Natural killer cell (primary cell): ENCODE data around the gene NFKBIB. TPM values are rescaled to one million over a fixed set of nuclear protein-coding genes. Genes with fewer than 3 reads are reported as not detected.
"Not testable (repeated sequence)": the region's sequence is repeated elsewhere in the genome, so short reads cannot be mapped to it uniquely, and the experiment has no call there.

ENCODE experiments used
- ATAC-seq, 3 donors: fragments of 150-1000 bp in 2 of 3; fragments of 200-7000 bp in 1 of 3; cut with Tn5 transposase; 1 replicate in 1 of 3; 2 replicates in 2 of 3; pipeline ENCODE4 v1.10.0; 2021; ENCODE audit warnings: mild to moderate bottlenecking in 2 of 3, moderate library complexity in 2 of 3
- DNase-seq, 2 donors: peaks; one replicate each; pipeline versions ENCODE4 v3.0.0 to v3.0.0-alpha.2; 2013 to 2021; ENCODE audit warnings: mixed read lengths in 1 of 2
- H3K27ac ChIP-seq: one replicate; pipeline ENCODE4 v1.5.1; 2013; ENCODE audit warnings: mild to moderate bottlenecking, low read length
- H3K27me3 ChIP-seq: one replicate; pipeline ENCODE4 v1.6.1; 2013; ENCODE audit warnings: low read length; ENCODE audit not compliant: control insufficient read depth, insufficient read depth
- H3K36me3 ChIP-seq: one replicate; pipeline ENCODE4 v1.6.1; 2013; ENCODE audit warnings: low read length; ENCODE audit not compliant: control insufficient read depth, insufficient read depth
- H3K4me1 ChIP-seq: one replicate; pipeline ENCODE4 v1.6.1; 2013; ENCODE audit warnings: low read length; ENCODE audit not compliant: control insufficient read depth, insufficient read depth
- H3K4me3 ChIP-seq: one replicate; pipeline ENCODE4 v1.5.1; 2013; ENCODE audit warnings: low read length
- H3K9me3 ChIP-seq: one replicate; pipeline ENCODE4 v1.6.1; 2013; ENCODE audit warnings: low read length; ENCODE audit not compliant: control insufficient read depth, insufficient read depth
- H3K27ac Mint-ChIP-seq, 2 donors: one replicate each; pipeline ENCODE4 v1.8.0; 2022; ENCODE audit warnings: mild to moderate bottlenecking in 2 of 2, mixed read lengths in 2 of 2, moderate library complexity in 1 of 2
- H3K27me3 Mint-ChIP-seq, 2 donors: one replicate each; pipeline ENCODE4 v1.8.0; 2022; ENCODE audit warnings: low read depth in 2 of 2, mixed read lengths in 2 of 2
- H3K36me3 Mint-ChIP-seq: one replicate; pipeline ENCODE4 v1.8.0; 2022; ENCODE audit warnings: mixed read lengths
- H3K4me1 Mint-ChIP-seq, 2 donors: one replicate each; pipeline ENCODE4 v1.8.0; 2022; ENCODE audit warnings: mixed read lengths in 2 of 2
- H3K4me3 Mint-ChIP-seq: one replicate; pipeline ENCODE4 v1.8.0; 2022; ENCODE audit warnings: mild to moderate bottlenecking, moderate library complexity, mixed read lengths
- H3K9me3 Mint-ChIP-seq, 2 donors: one replicate each; pipeline ENCODE4 v1.8.0; 2022; ENCODE audit warnings: mixed read lengths in 2 of 2
- CTCF ChIP-seq: fragments of 200-600 bp; IDR thresholded peaks from one replicate; pipeline ENCODE4 v1.8.0; 2022; ENCODE audit warnings: antibody characterized with exemption
- WGBS: methylation state at CpG from one replicate; pipeline ENCODE4 v1.1.7; 2013; ENCODE audit warnings: missing lambda C conversion rate; ENCODE audit not compliant: insufficient coverage; 5-methylcytosine and 5-hydroxymethylcytosine counted together
- intact Hi-C: fragments of 100-400 bp; cut with micrococcal nuclease; formaldehyde crosslinking; loops from one replicate; pipeline ENCODE4 v1.14.2; 2022
- total RNA-seq, 4 donors: library from RNA; stranded (reverse); fragments of 120-200 nt in 1 of 4; gene quantifications; one replicate each; pipeline versions ENCODE4 v1.2.3 to v1.2.4, GENCODE V29; 2013 to 2022

Gene NFKBIB
- total RNA-seq, 3 donors from 2014 or later (not counting 1 experiment from before 2014, with no cell fraction given) = 78.0 to 125 (median 118) TPM

DNA sequence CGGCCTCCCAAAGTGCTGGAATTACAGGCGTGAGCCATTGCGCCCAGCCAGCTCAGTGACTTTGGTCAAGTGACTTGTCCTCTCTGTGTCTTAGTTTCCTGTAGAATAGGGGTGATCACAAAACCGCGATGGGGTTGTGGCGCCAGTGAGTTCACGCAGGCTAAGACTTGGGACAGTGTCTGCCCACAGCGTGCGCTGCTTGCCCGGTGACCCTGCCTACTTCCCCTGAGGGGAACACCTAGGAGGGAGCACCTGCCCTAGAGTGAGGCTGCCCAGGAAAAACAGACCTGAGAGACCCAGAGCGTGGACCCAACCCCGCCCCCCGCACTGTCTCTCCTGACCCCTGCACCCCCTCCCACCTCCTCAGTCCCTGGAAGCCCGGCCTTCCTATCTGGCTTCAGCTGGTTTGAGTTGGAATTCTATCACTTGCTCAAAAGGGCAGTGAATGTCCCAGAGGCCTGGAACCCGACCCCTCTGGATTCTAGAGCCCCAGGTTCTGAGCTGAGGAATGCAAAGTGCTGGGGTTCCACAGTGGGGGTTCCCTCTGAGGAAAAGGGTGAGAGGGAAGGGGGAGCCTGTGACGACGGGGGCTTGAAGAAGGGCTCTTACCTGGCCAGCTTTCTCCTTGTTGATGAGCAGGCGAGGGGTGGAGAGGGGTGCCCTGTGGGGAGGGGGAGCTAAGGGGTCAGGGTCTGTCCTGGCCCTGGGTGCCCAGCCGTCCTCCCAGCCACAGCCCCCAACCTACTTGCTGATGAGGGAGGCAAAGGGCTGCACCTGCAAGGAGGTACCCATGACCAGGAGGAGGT, 19.5 kb upstream of the NFKBIB start:
- intact Hi-C loops = no loop called here
- Histone ChIP-seq H3K27me3 (no peaks in the 10 kb centered on the region), H3K36me3 (peaks cover 32% of the 10 kb centered on the region), H3K9me3 (no peaks in the 10 kb centered on the region), H3K4me1 (peaks cover 28% of the 10 kb centered on the region), H3K4me3 (no peak overlapping the region), H3K27ac (peak overlapping the region; percentile 26)
- H3K27me3 Mint-ChIP-seq = no peaks in the 10 kb centered on the region
- H3K9me3 Mint-ChIP-seq = no peaks in the 10 kb centered on the region
- no peak for ATAC-seq
- H3K27ac Mint-ChIP-seq = peak overlapping the region; percentile 6 to 29
- WGBS = 93% methylated on average over 18 of the region's 19 CpGs
- DNase-seq = no peak
- H3K4me3 Mint-ChIP-seq = no peak overlapping the region
- peaks cover 21 to 30% of the 10 kb centered on the region in 2 donors for H3K4me1 Mint-ChIP-seq
- no peak for TF ChIP-seq CTCF
- no peaks in the 10 kb centered on the region for H3K36me3 Mint-ChIP-seq

DNA sequence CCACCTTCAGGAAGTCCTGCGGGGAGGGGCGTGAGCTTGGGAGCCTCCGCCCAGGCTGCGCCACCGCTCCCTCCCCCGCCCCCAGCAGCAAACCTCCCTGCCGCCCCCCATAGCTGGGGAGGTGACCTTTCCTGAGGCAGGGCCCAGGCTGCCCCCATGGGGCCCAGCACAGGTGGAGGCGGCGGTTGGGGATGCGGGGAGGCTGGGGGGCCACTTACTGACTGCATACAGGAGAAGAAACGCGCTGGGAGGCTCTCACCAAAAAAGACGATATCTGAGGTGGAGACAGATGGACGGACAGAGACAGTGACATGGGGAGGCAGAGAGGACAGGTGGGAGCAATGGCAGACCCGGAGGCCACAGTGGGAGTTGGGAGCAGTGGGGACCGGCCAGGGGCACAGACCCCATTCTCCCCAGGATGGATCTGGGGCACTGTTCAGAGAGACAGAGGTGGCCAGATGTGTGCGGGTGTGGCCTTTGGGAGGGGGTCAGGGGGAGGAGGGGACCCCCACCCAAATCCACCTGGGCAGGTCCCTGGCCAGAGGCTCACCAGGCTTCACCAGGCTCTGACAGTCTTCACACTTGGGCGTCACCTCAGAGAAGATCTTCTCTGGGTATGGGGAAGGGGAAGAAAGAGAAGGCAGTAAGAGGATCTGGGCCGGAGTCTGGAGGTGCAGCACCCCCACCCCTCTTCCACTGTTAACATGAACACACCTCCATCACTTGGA, 18.7 kb upstream of the NFKBIB start:
- H3K27ac Mint-ChIP-seq = peak overlapping the region in 1 of 2 donors; percentile 6
- 94% methylated on average over 18 of the region's 19 CpGs for WGBS
- H3K36me3 Mint-ChIP-seq = no peaks in the 10 kb centered on the region
- no peak overlapping the region for H3K4me3 ChIP-seq
- TF ChIP-seq CTCF = no peak
- peaks cover 32% of the 10 kb centered on the region for H3K36me3 ChIP-seq
- H3K4me1 ChIP-seq = peaks cover 28% of the 10 kb centered on the region
- H3K9me3 ChIP-seq = no peaks in the 10 kb centered on the region
- no peak overlapping the region for H3K27ac ChIP-seq
- H3K4me1 Mint-ChIP-seq = peaks cover 19 to 27% of the 10 kb centered on the region in 2 donors
- H3K4me3 Mint-ChIP-seq = no peak overlapping the region
- DNase-seq (peak in 1 of 2 donors; percentile 5), ATAC-seq (no peak)
- intact Hi-C loops = no loop called here
- H3K27me3 Mint-ChIP-seq = no peaks in the 10 kb centered on the region
- no peaks in the 10 kb centered on the region for H3K9me3 Mint-ChIP-seq
- no peaks in the 10 kb centered on the region for H3K27me3 ChIP-seq

- H3K27ac Mint-ChIP-seq = peak overlapping the region in 1 of 2 donors; percentile 37
These were observed 16.5 kb upstream of the NFKBIB start for GRCh38 chr19:38883286-38883685.

DNA sequence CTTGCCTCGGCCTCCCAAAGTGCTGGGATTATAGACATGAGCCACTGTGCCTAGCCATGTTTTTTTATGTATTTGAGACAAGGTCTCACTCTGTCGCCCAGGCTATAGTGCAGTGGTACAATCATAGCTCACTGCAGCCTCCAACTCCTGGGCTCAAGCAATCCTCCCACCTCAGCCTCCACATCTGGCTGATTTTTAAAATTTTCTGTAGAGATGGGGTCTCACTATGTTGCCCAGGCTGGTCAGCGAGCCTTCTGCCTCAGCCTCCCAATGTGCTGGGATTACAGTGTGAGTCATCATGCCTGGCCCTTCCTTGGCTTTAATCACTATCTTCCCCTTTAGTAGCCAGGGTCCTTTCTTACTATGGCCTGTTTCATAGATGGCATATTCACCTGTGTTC, 15.1 kb upstream of the NFKBIB start:
- H3K36me3 Mint-ChIP-seq, H3K9me3 ChIP-seq, H3K4me1 Mint-ChIP-seq, H3K27me3 Mint-ChIP-seq, H3K9me3 Mint-ChIP-seq, ATAC-seq, H3K4me1 ChIP-seq, intact Hi-C loops, DNase-seq, H3K27ac ChIP-seq, H3K27me3 ChIP-seq, H3K4me3 ChIP-seq, H3K4me3 Mint-ChIP-seq, H3K27ac Mint-ChIP-seq: not testable (repeated sequence)
- 100% methylated on average over 3 of the region's 3 CpGs for WGBS
- H3K36me3 ChIP-seq = peaks cover 47% of the 10 kb centered on the region

More at GRCh38 chr19:38883286-38883685, 16.5 kb upstream of the NFKBIB start:
- DNase-seq (no peak), ATAC-seq (no peak)
- WGBS = 92% methylated on average over 9 of the region's 9 CpGs
- Mint-ChIP-seq H3K36me3 (no peaks in the 10 kb centered on the region), H3K27me3 (no peaks in the 10 kb centered on the region), H3K4me3 (no peak overlapping the region), H3K4me1 (peaks cover 5 to 8% of the 10 kb centered on the region in 2 donors), H3K9me3 (no peaks in the 10 kb centered on the region)
- TF ChIP-seq CTCF = no peak
- no peaks in the 10 kb centered on the region for H3K27me3 ChIP-seq
- intact Hi-C loops = no loop called here
- peaks cover 35% of the 10 kb centered on the region for H3K36me3 ChIP-seq
- peaks cover 21% of the 10 kb centered on the region for H3K4me1 ChIP-seq
- no peak overlapping the region for H3K4me3 ChIP-seq
- H3K9me3 ChIP-seq = no peaks in the 10 kb centered on the region
- no peak overlapping the region for H3K27ac ChIP-seq
